ENCODE data around the gene OTUB1.

OTUB1 gene

GRCh38 chr11:64025205-64025604 is 39.0 kb downstream of the OTUB1 start:
- no peak for DNase-seq (ENCODE audit: low read depth)

- DNase-seq (ENCODE audit: low read depth) = no peak
Observed at GRCh38 chr11:64026575-64027205, 40.5 kb downstream of the OTUB1 start.

- DNase-seq (ENCODE audit: low read depth) = no peak
Observed at GRCh38 chr11:64027651-64028397, 41.6 kb downstream of the OTUB1 start.

GRCh38 chr11:64028398-64029115 is 42.3 kb downstream of the OTUB1 start:
- no peak for DNase-seq (ENCODE audit: low read depth)

- no peak for DNase-seq (ENCODE audit: low read depth)
Observed at GRCh38 chr11:64029773-64030172, 43.5 kb downstream of the OTUB1 start.

- no peak for DNase-seq (ENCODE audit: low read depth)
Observed at GRCh38 chr11:64031001-64031400, 44.8 kb downstream of the OTUB1 start.

- no peak for DNase-seq (ENCODE audit: low read depth)
Observed at GRCh38 chr11:64032050-64032449, 45.8 kb downstream of the OTUB1 start.

- DNase-seq (ENCODE audit: low read depth) = no peak
Observed at GRCh38 chr11:64034411-64034811, 48.2 kb downstream of the OTUB1 start.

GRCh38 chr11:64035081-64035524 is 48.9 kb downstream of the OTUB1 start:
- no peak for DNase-seq (ENCODE audit: low read depth)

- no peak for DNase-seq (ENCODE audit: low read depth)
Observed at GRCh38 chr11:64035576-64035975, 49.3 kb downstream of the OTUB1 start, which contains the start of gene FLRT1. Gene FLRT1 (plus strand): TSS chr11:64035931. CDS start chr11:64116268, 80,337 bp downstream.

- DNase-seq (ENCODE audit: low read depth) = no peak
Observed at GRCh38 chr11:64036087-64037026, 50.1 kb downstream of the OTUB1 start.

GRCh38 chr11:64037027-64037634 is 50.9 kb downstream of the OTUB1 start:
- DNase-seq (ENCODE audit: low read depth) = no peak

GRCh38 chr11:64038500-64038899 is 52.3 kb downstream of the OTUB1 start:
- no peak for DNase-seq (ENCODE audit: low read depth)

GRCh38 chr11:64039012-64039665 is 52.9 kb downstream of the OTUB1 start:
- no peak for DNase-seq (ENCODE audit: low read depth)

- no peak for DNase-seq (ENCODE audit: low read depth)
Observed at GRCh38 chr11:64040684-64041322, 54.6 kb downstream of the OTUB1 start.

- DNase-seq (ENCODE audit: low read depth) = no peak
Observed at GRCh38 chr11:64041846-64042245, 55.6 kb downstream of the OTUB1 start.

GRCh38 chr11:64042301-64042700 is 56.1 kb downstream of the OTUB1 start:
- DNase-seq (ENCODE audit: low read depth) = no peak

- DNase-seq (ENCODE audit: low read depth) = no peak
Observed at GRCh38 chr11:64043545-64043944, 57.3 kb downstream of the OTUB1 start.

- DNase-seq (ENCODE audit: low read depth) = no peak
Observed at GRCh38 chr11:64044730-64045393, 58.6 kb downstream of the OTUB1 start.

GRCh38 chr11:64045700-64046099 is 59.5 kb downstream of the OTUB1 start:
- no peak for DNase-seq (ENCODE audit: low read depth)

Data from activated gamma-delta T cell treated with anti-CD3 and anti-CD28 coated beads, Interleukin-2, amount 50 U/mL, for 16 hours (primary cell).